GM23338 (cell line): Measurements from ENCODE around the gene UBA1. TPM values are rescaled to one million over a fixed set of nuclear protein-coding genes. Genes with fewer than 3 reads are reported as not detected.

ENCODE experiments used
- ATAC-seq: fragments of 200-7000 bp; cut with Tn5 transposase; 3 replicates; pipeline ENCODE4 v1.9.1; 2020
- DNase-seq: peaks from one replicate; pipeline ENCODE4 v3.0.0-alpha.2; 2015; ENCODE audit warnings: low spot score
- H2AFZ ChIP-seq: fragments of 200-600 bp; sonication (generic); 2 replicates; pipeline ENCODE4 v1.8.0; 2016; ENCODE audit warnings: antibody characterized with exemption, mild to moderate bottlenecking, moderate library complexity
- H3F3A ChIP-seq: fragments of 200-600 bp; sonication (generic); replicated peaks from 2 replicates; pipeline ENCODE4 v1.8.0; 2017; ENCODE audit warnings: antibody characterized with exemption, mixed run types, low read depth
- H3K27ac ChIP-seq: fragments of 200-600 bp; sonication (generic); 2 replicates; pipeline ENCODE4 v1.6.1; 2016; ENCODE audit warnings: low read depth
- H3K27me3 ChIP-seq: fragments of 200-600 bp; sonication (generic); 2 replicates; pipeline ENCODE4 v1.8.0; 2016; ENCODE audit warnings: mild to moderate bottlenecking, mixed run types, moderate library complexity; ENCODE audit not compliant: insufficient read depth
- H3K36me3 ChIP-seq: fragments of 200-600 bp; sonication (generic); 2 replicates; pipeline ENCODE4 v1.8.0; 2016; ENCODE audit warnings: mild to moderate bottlenecking; ENCODE audit not compliant: insufficient read depth
- H3K4me1 ChIP-seq: fragments of 200-600 bp; sonication (generic); 2 replicates; pipeline ENCODE4 v1.8.0; 2016; ENCODE audit warnings: mild to moderate bottlenecking, moderate library complexity; ENCODE audit not compliant: insufficient read depth
- H3K4me2 ChIP-seq: fragments of 200-600 bp; sonication (generic); 2 replicates; pipeline ENCODE4 v1.7.1; 2017; ENCODE audit warnings: mixed run types
- H3K4me3 ChIP-seq: fragments of 200-600 bp; sonication (generic); 2 replicates; pipeline ENCODE4 v1.6.1; 2016; ENCODE audit warnings: mixed run types
- H3K79me2 ChIP-seq: fragments of 200-600 bp; sonication (generic); replicated peaks from 2 replicates; pipeline ENCODE4 v1.8.0; 2017; ENCODE audit warnings: mild to moderate bottlenecking; ENCODE audit not compliant: insufficient read depth
- H3K9me2 ChIP-seq: fragments of 200-600 bp; sonication (generic); 2 replicates; pipeline ENCODE4 v1.8.0; 2017; ENCODE audit not compliant: insufficient read depth
- H4K20me1 ChIP-seq: fragments of 200-600 bp; sonication (generic); replicated peaks from 2 replicates; pipeline ENCODE4 v1.8.0; 2017; ENCODE audit warnings: mild to moderate bottlenecking; ENCODE audit not compliant: insufficient read depth
- H3K27ac Mint-ChIP-seq: 2 replicates; pipeline ENCODE4 v1.8.0; 2020; ENCODE audit warnings: inconsistent platforms, mild to moderate bottlenecking, moderate library complexity, mixed read lengths
- H3K27me3 Mint-ChIP-seq: 3 replicates; pipeline ENCODE4 v1.8.0; 2022; ENCODE audit warnings: low read depth, mild to moderate bottlenecking, moderate library complexity, mixed read lengths, inconsistent platforms; ENCODE audit not compliant: insufficient read depth, poor library complexity
- H3K36me3 Mint-ChIP-seq: 3 replicates; pipeline ENCODE4 v1.8.0; 2021; ENCODE audit warnings: low read depth, mild to moderate bottlenecking, inconsistent platforms, moderate library complexity, mixed read lengths
- H3K4me1 Mint-ChIP-seq: 3 replicates; pipeline ENCODE4 v1.8.0; 2020; ENCODE audit warnings: mild to moderate bottlenecking, inconsistent platforms, mixed read lengths
- H3K4me3 Mint-ChIP-seq: 3 replicates; pipeline ENCODE4 v1.8.0; 2021; ENCODE audit warnings: moderate library complexity, mild to moderate bottlenecking, inconsistent platforms, mixed read lengths
- H3K9me3 Mint-ChIP-seq: 3 replicates; pipeline ENCODE4 v1.8.0; 2020; ENCODE audit warnings: moderate library complexity, mild to moderate bottlenecking, inconsistent platforms, mixed read lengths
- CREB1 ChIP-seq: fragments of 250-450 bp; sonication (Bioruptor Pico); IDR thresholded peaks from 2 replicates; pipeline ENCODE4 v1.5.0; 2020; ENCODE audit warnings: low read depth, mild to moderate bottlenecking, moderate library complexity
- EZH2 ChIP-seq: fragments of 200-600 bp; sonication (generic); IDR thresholded peaks from one replicate; pipeline ENCODE4 v1.8.0; 2017; ENCODE audit warnings: antibody characterized with exemption, mild to moderate bottlenecking, low read depth; ENCODE audit not compliant: unreplicated experiment
- POLR2AphosphoS5 ChIP-seq: IDR thresholded peaks from 2 replicates; pipeline ENCODE4 v1.6.1; 2016; ENCODE audit warnings: antibody characterized with exemption, low read depth
- STAT1 ChIP-seq: IDR thresholded peaks from one replicate; pipeline ENCODE4 v1.6.1; 2016; ENCODE audit warnings: antibody characterized with exemption; ENCODE audit not compliant: unreplicated experiment
- ZNF114 ChIP-seq: fragments of 250-450 bp; sonication (Bioruptor Pico); IDR thresholded peaks from 2 replicates; pipeline ENCODE4 v1.5.0; 2020; ENCODE audit warnings: mild to moderate bottlenecking, moderate library complexity
- ZNF331 ChIP-seq: fragments of 250-450 bp; sonication (Bioruptor Pico); IDR thresholded peaks from 2 replicates; pipeline ENCODE4 v1.5.0; 2020; ENCODE audit warnings: low read depth, mild to moderate bottlenecking, moderate library complexity
- polyA plus RNA-seq: library from polyadenylated mRNA; unstranded; fragments of >200 nt; fragmentation: Nextera tagmentation; extraction: Ambion mirVana; gene quantifications from 2 replicates; pipeline ENCODE4 v1.2.1, GENCODE V29; 2016
- total RNA-seq: library from RNA; depleted of rRNA; stranded (reverse); fragments of >200 nt; shearing (Covaris generic); gene quantifications from 2 replicates; pipeline ENCODE4 v1.2.3, GENCODE V29; 2014
- TF ChIP-seq, protein P1 (sequence below), 2 experiments: fragments of 200-600 bp in 1 of 2; sonication (generic) in 1 of 2; conservative IDR thresholded peaks; 2 replicates each; pipeline versions ENCODE4 v1.5.1 to v1.6.1; 2016 to 2017; ENCODE audit warnings: antibody characterized with exemption in 2 of 2, low read depth in 2 of 2, mild to moderate bottlenecking in 2 of 2, moderate library complexity in 1 of 2
- TF ChIP-seq, protein P2 (sequence below): IDR thresholded peaks from one replicate; pipeline ENCODE4 v1.6.1; 2018; ENCODE audit warnings: antibody characterized with exemption; ENCODE audit not compliant: unreplicated experiment
- TF ChIP-seq, protein P3 (sequence below): fragments of 250-450 bp; sonication (Bioruptor Pico); IDR thresholded peaks from 2 replicates; pipeline ENCODE4 v1.5.0; 2020; ENCODE audit warnings: mild to moderate bottlenecking, moderate library complexity

UBA1 gene
- total and polyA plus RNA-seq, 2 experiments from 2014 or later, result 104 to 377 TPM

DNA sequence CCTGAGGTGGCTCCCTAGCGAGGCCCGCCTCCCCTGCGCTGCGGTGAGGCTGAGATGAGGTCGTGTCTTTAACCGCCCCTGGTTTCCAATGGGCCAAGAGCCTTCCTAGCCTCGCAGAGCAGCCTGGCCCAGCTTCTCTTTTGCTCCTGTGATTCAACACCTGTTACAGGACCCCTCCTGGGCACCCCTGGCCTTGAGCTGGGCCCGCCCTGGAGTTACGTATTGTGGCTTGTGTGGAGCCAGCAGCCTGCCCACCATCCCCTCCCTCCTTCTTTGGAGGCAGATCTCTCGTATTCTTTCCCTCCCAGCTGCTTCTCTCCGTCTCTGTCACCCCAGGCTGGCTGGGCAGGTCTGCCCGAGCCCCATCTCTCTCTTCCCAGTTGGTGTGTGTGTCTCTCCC, 19.3 kb upstream of the UBA1 start:
- H3K27ac Mint-ChIP-seq, result no peak overlapping the region
- Histone ChIP-seq H4K20me1 (no peaks in the 10 kb centered on the region), H3K4me1 (no peaks in the 10 kb centered on the region), H3K4me3 (no peak overlapping the region), H3K27ac (no peak overlapping the region), H3K79me2 (no peaks in the 10 kb centered on the region), H3F3A (no peaks in the 10 kb centered on the region), H3K36me3 (0 out of 2 replicates have a peak, but pooled peaks cover 3% of the 10 kb centered on the region), H3K4me2 (no peak overlapping the region), H3K9me2 (no peaks in the 10 kb centered on the region), H3K27me3 (no peaks in the 10 kb centered on the region), H2AFZ (no peak overlapping the region)
- no peak overlapping the region for H3K4me3 Mint-ChIP-seq
- DNase-seq (no peak), ATAC-seq (no peak)
- peaks cover 2% of the 10 kb centered on the region for H3K27me3 Mint-ChIP-seq
- H3K9me3 Mint-ChIP-seq, result no peaks in the 10 kb centered on the region
- H3K4me1 Mint-ChIP-seq, result no peaks in the 10 kb centered on the region
- peaks cover 38% of the 10 kb centered on the region for H3K36me3 Mint-ChIP-seq
- TF ChIP-seq POLR2AphosphoS5, result no peak
- TF ChIP-seq EZH2, result no peak
- TF ChIP-seq, protein P1, sequence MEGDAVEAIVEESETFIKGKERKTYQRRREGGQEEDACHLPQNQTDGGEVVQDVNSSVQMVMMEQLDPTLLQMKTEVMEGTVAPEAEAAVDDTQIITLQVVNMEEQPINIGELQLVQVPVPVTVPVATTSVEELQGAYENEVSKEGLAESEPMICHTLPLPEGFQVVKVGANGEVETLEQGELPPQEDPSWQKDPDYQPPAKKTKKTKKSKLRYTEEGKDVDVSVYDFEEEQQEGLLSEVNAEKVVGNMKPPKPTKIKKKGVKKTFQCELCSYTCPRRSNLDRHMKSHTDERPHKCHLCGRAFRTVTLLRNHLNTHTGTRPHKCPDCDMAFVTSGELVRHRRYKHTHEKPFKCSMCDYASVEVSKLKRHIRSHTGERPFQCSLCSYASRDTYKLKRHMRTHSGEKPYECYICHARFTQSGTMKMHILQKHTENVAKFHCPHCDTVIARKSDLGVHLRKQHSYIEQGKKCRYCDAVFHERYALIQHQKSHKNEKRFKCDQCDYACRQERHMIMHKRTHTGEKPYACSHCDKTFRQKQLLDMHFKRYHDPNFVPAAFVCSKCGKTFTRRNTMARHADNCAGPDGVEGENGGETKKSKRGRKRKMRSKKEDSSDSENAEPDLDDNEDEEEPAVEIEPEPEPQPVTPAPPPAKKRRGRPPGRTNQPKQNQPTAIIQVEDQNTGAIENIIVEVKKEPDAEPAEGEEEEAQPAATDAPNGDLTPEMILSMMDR (conservative IDR thresholded peaks at IDR 0.05; ENCODE audit: low read depth in 2 of 2), result no peak
- TF ChIP-seq CREB1 (CRISPR knock-in tag), result no peak
- TF ChIP-seq ZNF331 (CRISPR knock-in tag), result no peak
- TF ChIP-seq, protein P2, sequence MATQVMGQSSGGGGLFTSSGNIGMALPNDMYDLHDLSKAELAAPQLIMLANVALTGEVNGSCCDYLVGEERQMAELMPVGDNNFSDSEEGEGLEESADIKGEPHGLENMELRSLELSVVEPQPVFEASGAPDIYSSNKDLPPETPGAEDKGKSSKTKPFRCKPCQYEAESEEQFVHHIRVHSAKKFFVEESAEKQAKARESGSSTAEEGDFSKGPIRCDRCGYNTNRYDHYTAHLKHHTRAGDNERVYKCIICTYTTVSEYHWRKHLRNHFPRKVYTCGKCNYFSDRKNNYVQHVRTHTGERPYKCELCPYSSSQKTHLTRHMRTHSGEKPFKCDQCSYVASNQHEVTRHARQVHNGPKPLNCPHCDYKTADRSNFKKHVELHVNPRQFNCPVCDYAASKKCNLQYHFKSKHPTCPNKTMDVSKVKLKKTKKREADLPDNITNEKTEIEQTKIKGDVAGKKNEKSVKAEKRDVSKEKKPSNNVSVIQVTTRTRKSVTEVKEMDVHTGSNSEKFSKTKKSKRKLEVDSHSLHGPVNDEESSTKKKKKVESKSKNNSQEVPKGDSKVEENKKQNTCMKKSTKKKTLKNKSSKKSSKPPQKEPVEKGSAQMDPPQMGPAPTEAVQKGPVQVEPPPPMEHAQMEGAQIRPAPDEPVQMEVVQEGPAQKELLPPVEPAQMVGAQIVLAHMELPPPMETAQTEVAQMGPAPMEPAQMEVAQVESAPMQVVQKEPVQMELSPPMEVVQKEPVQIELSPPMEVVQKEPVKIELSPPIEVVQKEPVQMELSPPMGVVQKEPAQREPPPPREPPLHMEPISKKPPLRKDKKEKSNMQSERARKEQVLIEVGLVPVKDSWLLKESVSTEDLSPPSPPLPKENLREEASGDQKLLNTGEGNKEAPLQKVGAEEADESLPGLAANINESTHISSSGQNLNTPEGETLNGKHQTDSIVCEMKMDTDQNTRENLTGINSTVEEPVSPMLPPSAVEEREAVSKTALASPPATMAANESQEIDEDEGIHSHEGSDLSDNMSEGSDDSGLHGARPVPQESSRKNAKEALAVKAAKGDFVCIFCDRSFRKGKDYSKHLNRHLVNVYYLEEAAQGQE, result no peak
- no peak for TF ChIP-seq ZNF114 (CRISPR knock-in tag)
- TF ChIP-seq, protein P3, sequence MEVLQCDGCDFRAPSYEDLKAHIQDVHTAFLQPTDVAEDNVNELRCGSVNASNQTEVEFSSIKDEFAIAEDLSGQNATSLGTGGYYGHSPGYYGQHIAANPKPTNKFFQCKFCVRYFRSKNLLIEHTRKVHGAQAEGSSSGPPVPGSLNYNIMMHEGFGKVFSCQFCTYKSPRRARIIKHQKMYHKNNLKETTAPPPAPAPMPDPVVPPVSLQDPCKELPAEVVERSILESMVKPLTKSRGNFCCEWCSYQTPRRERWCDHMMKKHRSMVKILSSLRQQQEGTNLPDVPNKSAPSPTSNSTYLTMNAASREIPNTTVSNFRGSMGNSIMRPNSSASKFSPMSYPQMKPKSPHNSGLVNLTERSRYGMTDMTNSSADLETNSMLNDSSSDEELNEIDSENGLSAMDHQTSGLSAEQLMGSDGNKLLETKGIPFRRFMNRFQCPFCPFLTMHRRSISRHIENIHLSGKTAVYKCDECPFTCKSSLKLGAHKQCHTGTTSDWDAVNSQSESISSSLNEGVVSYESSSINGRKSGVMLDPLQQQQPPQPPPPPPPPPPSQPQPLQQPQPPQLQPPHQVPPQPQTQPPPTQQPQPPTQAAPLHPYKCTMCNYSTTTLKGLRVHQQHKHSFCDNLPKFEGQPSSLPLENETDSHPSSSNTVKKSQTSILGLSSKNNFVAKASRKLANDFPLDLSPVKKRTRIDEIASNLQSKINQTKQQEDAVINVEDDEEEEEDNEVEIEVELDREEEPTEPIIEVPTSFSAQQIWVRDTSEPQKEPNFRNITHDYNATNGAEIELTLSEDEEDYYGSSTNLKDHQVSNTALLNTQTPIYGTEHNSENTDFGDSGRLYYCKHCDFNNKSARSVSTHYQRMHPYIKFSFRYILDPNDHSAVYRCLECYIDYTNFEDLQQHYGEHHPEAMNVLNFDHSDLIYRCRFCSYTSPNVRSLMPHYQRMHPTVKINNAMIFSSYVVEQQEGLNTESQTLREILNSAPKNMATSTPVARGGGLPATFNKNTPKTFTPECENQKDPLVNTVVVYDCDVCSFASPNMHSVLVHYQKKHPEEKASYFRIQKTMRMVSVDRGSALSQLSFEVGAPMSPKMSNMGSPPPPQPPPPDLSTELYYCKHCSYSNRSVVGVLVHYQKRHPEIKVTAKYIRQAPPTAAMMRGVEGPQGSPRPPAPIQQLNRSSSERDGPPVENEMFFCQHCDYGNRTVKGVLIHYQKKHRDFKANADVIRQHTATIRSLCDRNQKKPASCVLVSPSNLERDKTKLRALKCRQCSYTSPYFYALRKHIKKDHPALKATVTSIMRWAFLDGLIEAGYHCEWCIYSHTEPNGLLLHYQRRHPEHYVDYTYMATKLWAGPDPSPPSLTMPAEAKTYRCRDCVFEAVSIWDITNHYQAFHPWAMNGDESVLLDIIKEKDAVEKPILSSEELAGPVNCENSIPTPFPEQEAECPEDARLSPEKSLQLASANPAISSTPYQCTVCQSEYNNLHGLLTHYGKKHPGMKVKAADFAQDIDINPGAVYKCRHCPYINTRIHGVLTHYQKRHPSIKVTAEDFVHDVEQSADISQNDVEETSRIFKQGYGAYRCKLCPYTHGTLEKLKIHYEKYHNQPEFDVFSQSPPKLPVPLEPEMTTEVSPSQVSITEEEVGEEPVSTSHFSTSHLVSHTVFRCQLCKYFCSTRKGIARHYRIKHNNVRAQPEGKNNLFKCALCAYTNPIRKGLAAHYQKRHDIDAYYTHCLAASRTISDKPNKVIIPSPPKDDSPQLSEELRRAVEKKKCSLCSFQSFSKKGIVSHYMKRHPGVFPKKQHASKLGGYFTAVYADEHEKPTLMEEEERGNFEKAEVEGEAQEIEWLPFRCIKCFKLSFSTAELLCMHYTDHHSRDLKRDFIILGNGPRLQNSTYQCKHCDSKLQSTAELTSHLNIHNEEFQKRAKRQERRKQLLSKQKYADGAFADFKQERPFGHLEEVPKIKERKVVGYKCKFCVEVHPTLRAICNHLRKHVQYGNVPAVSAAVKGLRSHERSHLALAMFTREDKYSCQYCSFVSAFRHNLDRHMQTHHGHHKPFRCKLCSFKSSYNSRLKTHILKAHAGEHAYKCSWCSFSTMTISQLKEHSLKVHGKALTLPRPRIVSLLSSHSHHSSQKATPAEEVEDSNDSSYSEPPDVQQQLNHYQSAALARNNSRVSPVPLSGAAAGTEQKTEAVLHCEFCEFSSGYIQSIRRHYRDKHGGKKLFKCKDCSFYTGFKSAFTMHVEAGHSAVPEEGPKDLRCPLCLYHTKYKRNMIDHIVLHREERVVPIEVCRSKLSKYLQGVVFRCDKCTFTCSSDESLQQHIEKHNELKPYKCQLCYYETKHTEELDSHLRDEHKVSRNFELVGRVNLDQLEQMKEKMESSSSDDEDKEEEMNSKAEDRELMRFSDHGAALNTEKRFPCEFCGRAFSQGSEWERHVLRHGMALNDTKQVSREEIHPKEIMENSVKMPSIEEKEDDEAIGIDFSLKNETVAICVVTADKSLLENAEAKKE (CRISPR knock-in tag), result no peak
- no peak for TF ChIP-seq STAT1
